Common myeloid progenitor, CD34-positive (primary cell): ENCODE results near the gene NEK8.

ENCODE experiments used
- CTCF ChIA-PET: fragments of 350-600 bp; sonication (Branson Sonifier 250); formaldehyde crosslinking; loops from one replicate; lab custom pipeline; 2021; ENCODE audit warnings: antibody characterized with exemption; lab: Charles Lee
- POLR2A ChIA-PET: fragments of 350-600 bp; sonication (Branson Sonifier 250); formaldehyde crosslinking; loops from one replicate; lab custom pipeline; 2021; ENCODE audit warnings: antibody characterized with exemption; lab: Charles Lee
- DNase-seq, 3 donors: peaks; one replicate each; pipeline versions ENCODE4 v3.0.0 to v3.0.0-alpha.2; 2013
- H3K27ac ChIP-seq, 2 experiments: 1 replicate in 1 of 2; 2 replicates in 1 of 2; pipeline ENCODE4 v1.7.0; 2013; ENCODE audit warnings: inconsistent platforms in 2 of 2, low read length in 2 of 2, mild to moderate bottlenecking in 2 of 2, low read depth in 1 of 2, moderate library complexity in 1 of 2; ENCODE audit not compliant: severe bottlenecking in 2 of 2, insufficient read depth in 1 of 2, poor library complexity in 1 of 2
- H3K27me3 ChIP-seq, 5 experiments: replicated peaks in 2 of 5; 1 replicate in 3 of 5; 2 replicates in 2 of 5; pipeline versions ENCODE4 v1.6.1 to v1.7.0; 2013; ENCODE audit warnings: low read length in 4 of 5, mild to moderate bottlenecking in 2 of 5, moderate library complexity in 2 of 5, inconsistent platforms in 1 of 5; ENCODE audit not compliant: insufficient read depth in 5 of 5, control insufficient read depth in 4 of 5
- H3K36me3 ChIP-seq, 4 experiments: 1 replicate in 2 of 4; 2 replicates in 2 of 4; pipeline versions ENCODE4 v1.6.1 to v1.7.0; 2013; ENCODE audit warnings: low read length in 3 of 4, control low read depth in 1 of 4, mild to moderate bottlenecking in 1 of 4; ENCODE audit not compliant: control insufficient read depth in 4 of 4, insufficient read depth in 4 of 4
- H3K4me1 ChIP-seq, 4 experiments: 1 replicate in 3 of 4; 2 replicates in 1 of 4; pipeline versions ENCODE4 v1.6.1 to v1.7.1; 2013; ENCODE audit warnings: low read length in 3 of 4, mild to moderate bottlenecking in 3 of 4, control low read depth in 1 of 4, inconsistent platforms in 1 of 4, moderate library complexity in 1 of 4; ENCODE audit not compliant: control insufficient read depth in 4 of 4, insufficient read depth in 4 of 4; ENCODE audit errors: control extremely low read depth in 1 of 4
- H3K4me3 ChIP-seq, 7 experiments: 1 replicate in 4 of 7; 2 replicates in 3 of 7; pipeline versions ENCODE4 v1.5.1 to v1.7.0; 2013; ENCODE audit warnings: mild to moderate bottlenecking in 7 of 7, low read length in 6 of 7, moderate library complexity in 6 of 7, inconsistent platforms in 2 of 7, low read depth in 2 of 7, control low read depth in 1 of 7; ENCODE audit not compliant: insufficient read depth in 4 of 7, control insufficient read depth in 1 of 7; ENCODE audit errors: extremely low read depth in 1 of 7
- H3K9me3 ChIP-seq, 5 experiments: 1 replicate in 4 of 5; 2 replicates in 1 of 5; pipeline versions ENCODE4 v1.6.1 to v1.7.1; 2013; ENCODE audit warnings: low read length in 4 of 5, mild to moderate bottlenecking in 2 of 5, inconsistent platforms in 1 of 5, low read depth in 1 of 5, moderate library complexity in 1 of 5; ENCODE audit not compliant: control insufficient read depth in 4 of 5, insufficient read depth in 2 of 5; ENCODE audit errors: control extremely low read depth in 1 of 5
- WGBS: methylation state at CpG from one replicate; pipeline ENCODE4 v1.1.5; 2013; ENCODE audit not compliant: insufficient coverage; 5-methylcytosine and 5-hydroxymethylcytosine counted together

Gene NEK8

DNA sequence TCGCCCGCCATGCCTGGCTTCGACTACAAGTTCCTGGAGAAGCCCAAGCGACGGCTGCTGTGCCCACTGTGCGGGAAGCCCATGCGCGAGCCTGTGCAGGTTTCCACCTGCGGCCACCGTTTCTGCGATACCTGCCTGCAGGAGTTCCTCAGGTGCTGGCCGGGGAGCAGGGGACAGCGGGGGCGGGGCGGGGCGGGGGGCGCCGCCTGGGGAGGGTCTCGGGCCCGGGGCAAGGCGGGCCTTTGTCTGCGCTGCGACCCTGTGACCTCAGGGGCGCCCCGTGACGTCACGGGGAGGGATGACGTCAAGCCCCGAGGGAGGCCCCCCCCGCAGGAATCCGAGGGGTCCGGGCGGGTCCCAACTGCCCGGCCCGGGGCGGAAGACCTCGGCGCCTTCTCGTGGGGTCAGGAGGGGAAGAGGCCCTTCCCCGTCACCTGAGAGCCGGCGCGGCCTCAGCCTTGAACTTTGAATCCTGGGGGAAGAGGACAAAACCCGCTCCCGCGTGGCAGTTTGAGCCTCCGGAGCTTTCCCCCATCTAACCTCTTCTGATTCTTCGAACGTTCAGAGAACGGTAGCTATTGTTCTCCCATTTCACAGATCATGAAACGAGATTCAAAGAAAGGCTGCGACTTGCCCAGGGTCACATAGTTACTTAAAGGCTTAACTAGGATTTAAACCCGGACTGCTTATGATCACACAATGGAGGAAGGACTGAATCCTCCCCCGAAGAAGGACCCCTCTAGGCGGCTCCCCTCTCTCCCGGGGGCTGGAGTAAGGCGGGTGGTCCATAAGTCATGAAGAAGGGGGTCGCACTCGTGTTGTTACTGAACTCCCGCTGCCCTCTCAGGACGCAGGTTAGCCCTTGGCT lies 15.8 kb downstream of the NEK8 start:
- H3K27me3 ChIP-seq, result peaks cover 0 to 4% (median 0%) of the 10 kb centered on the region in 5 experiments
- H3K4me3 ChIP-seq, result peak overlapping the region; percentile 27 to 82 (median 63)
- H3K36me3 ChIP-seq, result peaks cover 0 to 33% (median 11%) of the 10 kb centered on the region in 4 experiments
- 2% methylated on average over 48 of the region's 61 CpGs for WGBS
- H3K27ac ChIP-seq, result peak overlapping the region; percentile 1 to 74
- H3K9me3 ChIP-seq, result no peaks in the 10 kb centered on the region
- ChIA-PET CTCF (interaction anchor here (0.9 to 18.9 kb wide), 4 partner anchors 16 to 172 kb away, joined by 3 to 507 read pairs (median 4); partner anchors contain the start of genes NEK8, RPL23A and TLCD1), POLR2A (interaction anchor here (10.0 kb wide), 1 partner anchor 17 kb away, joined by 87 read pairs; the partner anchor contains the start of genes NEK8 and TLCD1)
- peak in 1 of 3 donors; percentile 43 for DNase-seq
- peaks cover 4 to 75% (median 71%) of the 10 kb centered on the region in 4 experiments for H3K4me1 ChIP-seq

GRCh38 chr17:28744972-28745785 lies 16.6 kb downstream of the NEK8 start:
- Histone ChIP-seq H3K36me3 (peaks cover 0 to 35% (median 11%) of the 10 kb centered on the region in 4 experiments), H3K4me1 (peaks cover 4 to 73% (median 71%) of the 10 kb centered on the region in 4 experiments), H3K4me3 (peak overlapping the region; percentile 27 to 82 (median 63)), H3K9me3 (no peaks in the 10 kb centered on the region), H3K27ac (peak overlapping the region; percentile 1 to 74), H3K27me3 (peaks cover 0 to 4% (median 0%) of the 10 kb centered on the region in 5 experiments)
- peak in 1 of 3 donors; percentile 46 for DNase-seq
- CTCF ChIA-PET, result interaction anchor here (0.6 to 18.9 kb wide), 4 partner anchors 8 to 171 kb away, joined by 3 to 507 read pairs (median 4); partner anchors contain the start of genes NEK8, RPL23A and TLCD1
- WGBS, result 4% methylated on average over 21 of the region's 31 CpGs
- POLR2A ChIA-PET, result interaction anchor here (0.7 to 10.0 kb wide), 2 partner anchors 18 to 26 kb away, joined by 3 to 87 read pairs; partner anchors contain the start of genes NEK8, RPL23A and TLCD1

DNA sequence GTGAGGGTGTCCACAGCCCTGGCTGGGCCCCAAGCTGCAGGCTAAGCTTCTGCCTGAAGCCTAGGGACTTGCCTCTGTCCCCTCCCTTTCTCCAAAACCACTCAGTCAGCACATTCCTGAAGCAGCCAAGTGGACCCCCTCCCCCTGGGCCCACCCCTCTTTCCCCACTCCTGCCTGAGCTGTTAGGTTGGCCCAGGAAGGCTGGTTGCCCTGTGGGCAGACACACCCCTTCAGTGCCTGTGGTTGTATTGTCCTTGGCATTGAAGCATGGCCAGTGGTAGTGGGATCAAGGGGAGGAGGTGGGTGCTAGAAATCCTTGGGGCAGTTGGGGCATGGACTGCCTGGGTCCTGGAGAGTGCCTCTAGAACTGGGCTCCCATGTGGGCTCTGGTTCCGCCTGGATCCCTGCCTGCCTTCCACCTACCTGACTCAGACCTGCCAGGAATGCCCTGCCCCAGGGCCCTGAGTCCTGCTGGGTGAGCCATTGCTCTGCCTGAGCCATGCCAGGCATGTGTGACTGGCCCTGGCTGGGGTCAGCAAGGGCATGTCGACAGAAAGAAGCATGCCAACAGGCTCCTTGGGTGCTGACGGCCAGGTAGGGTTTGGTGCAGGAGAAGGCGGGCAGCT lies 17.3 kb downstream of the NEK8 start:
- Histone ChIP-seq H3K9me3 (no peaks in the 10 kb centered on the region), H3K4me3 (peak overlapping the region in 4 of 7 experiments; percentile 58 to 82 (median 76)), H3K4me1 (peaks cover 4 to 66% (median 63%) of the 10 kb centered on the region in 4 experiments), H3K27ac (peak overlapping the region in 1 of 2 experiments; percentile 20), H3K27me3 (peaks cover 0 to 4% (median 0%) of the 10 kb centered on the region in 5 experiments), H3K36me3 (peaks cover 0 to 41% (median 11%) of the 10 kb centered on the region in 4 experiments)
- ChIA-PET CTCF (interaction anchor here (0.6 to 18.9 kb wide), 7 partner anchors 8 to 170 kb away, joined by 3 to 507 read pairs (median 4); partner anchors contain the start of genes NEK8, RPL23A and TLCD1), POLR2A (interaction anchor here (0.6 to 10.0 kb wide), 3 partner anchors 18 to 26 kb away, joined by 3 to 87 read pairs (median 3); partner anchors contain the start of genes NEK8, RPL23A and TLCD1)
- WGBS, result 97% methylated on average over 4 of the region's 4 CpGs
- no peak for DNase-seq

GRCh38 chr17:28746611-28747050 lies 18.0 kb downstream of the NEK8 start:
- ChIA-PET CTCF (interaction anchor here (0.8 to 18.9 kb wide), 7 partner anchors 11 to 102 kb away, joined by 3 to 507 read pairs (median 4); partner anchors contain the start of genes NEK8, RPL23A and TLCD1), POLR2A (interaction anchor here (0.6 to 10.0 kb wide), 2 partner anchors 19 to 22 kb away, joined by 3 to 87 read pairs; partner anchors contain the start of genes NEK8 and TLCD1)
- no peak overlapping the region for H3K4me3 ChIP-seq
- peaks cover 0 to 44% (median 11%) of the 10 kb centered on the region in 4 experiments for H3K36me3 ChIP-seq
- H3K4me1 ChIP-seq, result peaks cover 4 to 59% (median 56%) of the 10 kb centered on the region in 4 experiments
- 90% methylated on average over 5 of the region's 5 CpGs for WGBS
- H3K27me3 ChIP-seq, result peaks cover 0 to 4% (median 0%) of the 10 kb centered on the region in 5 experiments
- H3K27ac ChIP-seq, result no peak overlapping the region
- H3K9me3 ChIP-seq, result no peaks in the 10 kb centered on the region
- no peak for DNase-seq

GRCh38 chr17:28747051-28747691 lies 18.6 kb downstream of the NEK8 start:
- Histone ChIP-seq H3K9me3 (no peaks in the 10 kb centered on the region), H3K36me3 (peaks cover 0 to 46% (median 11%) of the 10 kb centered on the region in 4 experiments), H3K4me1 (peaks cover 4 to 53% (median 51%) of the 10 kb centered on the region in 4 experiments), H3K4me3 (no peak overlapping the region), H3K27me3 (peaks cover 0 to 4% (median 0%) of the 10 kb centered on the region in 5 experiments), H3K27ac (no peak overlapping the region)
- peak in 1 of 3 donors; percentile 36 for DNase-seq
- ChIA-PET POLR2A (interaction anchor here (10.0 kb wide), 1 partner anchor 20 kb away, joined by 87 read pairs; the partner anchor contains the start of genes NEK8 and TLCD1), CTCF (interaction anchor here (0.8 to 18.9 kb wide), 7 partner anchors 10 to 101 kb away, joined by 3 to 507 read pairs (median 4); partner anchors contain the start of genes NEK8, RPL23A and TLCD1)
- WGBS, result 74% methylated on average over 4 of the region's 7 CpGs
